Measurements from ENCODE around the gene RANBP17.

- TF ChIP-seq CREB5 (CRISPR knock-in tag; IDR thresholded peaks at IDR 0.05; ENCODE audit: low read depth), result no peak
- TF ChIP-seq RARB (CRISPR knock-in tag; IDR thresholded peaks at IDR 0.05), result no peak
- TF ChIP-seq BACH2 (CRISPR knock-in tag; IDR thresholded peaks at IDR 0.05; ENCODE audit: borderline replicate concordance), result no peak
- no peak for TF ChIP-seq ISL1 (CRISPR knock-in tag; IDR thresholded peaks at IDR 0.05)
- TF ChIP-seq PATZ1 (CRISPR knock-in tag; IDR thresholded peaks at IDR 0.05; ENCODE audit: borderline replicate concordance), result no peak
These were observed 3.8 kb downstream of the RANBP17 start for GRCh38 chr5:170865622-170866021.

Measured in SK-N-SH treated with all-trans-retinoic acid at 6 μM for 48 hours (cell line).